ENCODE data around the gene ALOX5AP.

Gene ALOX5AP

GRCh38 chr13:30715837-30716236, 19.5 kb upstream of the ALOX5AP start:
- no peaks in the 10 kb centered on the region for H3K36me3 ChIP-seq (ENCODE audit: control insufficient read depth, insufficient read depth, low read length)
- no peak for DNase-seq (ENCODE audit: extremely low read depth, insufficient read length)
- no peak overlapping the region for H3K4me3 ChIP-seq (replicated peaks; ENCODE audit: low read depth, low read length)
- no peaks in the 10 kb centered on the region for H3K27me3 ChIP-seq (replicated peaks; ENCODE audit: control insufficient read depth, insufficient read depth, low read length)
- no peak for TF ChIP-seq CTCF (IDR thresholded peaks at IDR 0.05; ENCODE audit: insufficient read depth, low read length, poor library complexity, severe bottlenecking)

DNA sequence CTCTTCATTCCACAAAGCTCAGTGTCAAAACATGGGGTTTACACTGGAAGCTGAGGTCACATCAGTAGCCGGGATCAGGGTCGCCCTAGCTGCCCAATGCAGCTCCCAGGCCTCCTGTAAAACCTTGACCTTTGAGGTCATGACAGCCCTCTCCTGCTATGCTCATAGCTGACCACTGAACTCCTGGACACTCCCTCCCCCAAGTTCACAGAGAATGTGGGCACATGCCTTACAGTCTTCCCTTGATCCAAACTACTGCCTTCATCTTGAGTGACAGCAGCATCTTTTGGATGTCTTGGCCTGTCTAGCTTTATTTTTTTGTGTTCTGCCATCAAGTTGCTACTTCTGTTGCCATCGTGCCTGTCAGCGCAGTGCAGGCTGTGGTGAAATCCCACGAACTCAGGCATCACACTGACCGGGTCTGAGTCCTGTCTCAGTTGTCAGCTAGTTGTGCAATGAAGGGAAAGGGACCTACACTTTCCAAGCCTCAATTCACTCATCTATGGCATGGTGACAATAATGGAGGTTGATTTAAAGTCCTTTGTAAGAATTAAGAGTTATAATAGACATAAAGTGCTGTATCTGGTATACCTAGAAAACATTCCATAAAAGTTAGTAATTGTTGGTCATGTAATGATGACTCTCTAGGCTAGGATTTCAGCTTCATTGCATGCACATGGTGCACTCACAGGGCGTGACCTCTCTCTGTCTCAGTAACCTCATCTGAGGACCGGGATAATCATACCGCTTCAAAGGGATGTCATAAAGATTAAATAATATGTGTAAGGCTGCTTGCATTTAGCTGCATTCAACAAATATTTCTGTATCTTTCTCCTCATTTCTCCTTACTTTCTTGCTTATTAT, 16.4 kb upstream of the ALOX5AP start:
- H3K4me3 ChIP-seq (replicated peaks; ENCODE audit: low read depth, low read length): no peak overlapping the region
- no peaks in the 10 kb centered on the region for H3K27me3 ChIP-seq (replicated peaks; ENCODE audit: control insufficient read depth, insufficient read depth, low read length)
- H3K36me3 ChIP-seq (ENCODE audit: control insufficient read depth, insufficient read depth, low read length): no peaks in the 10 kb centered on the region
- no peak for DNase-seq (ENCODE audit: extremely low read depth, insufficient read length)
- no peak for TF ChIP-seq CTCF (IDR thresholded peaks at IDR 0.05; ENCODE audit: insufficient read depth, low read length, poor library complexity, severe bottlenecking)

DNA sequence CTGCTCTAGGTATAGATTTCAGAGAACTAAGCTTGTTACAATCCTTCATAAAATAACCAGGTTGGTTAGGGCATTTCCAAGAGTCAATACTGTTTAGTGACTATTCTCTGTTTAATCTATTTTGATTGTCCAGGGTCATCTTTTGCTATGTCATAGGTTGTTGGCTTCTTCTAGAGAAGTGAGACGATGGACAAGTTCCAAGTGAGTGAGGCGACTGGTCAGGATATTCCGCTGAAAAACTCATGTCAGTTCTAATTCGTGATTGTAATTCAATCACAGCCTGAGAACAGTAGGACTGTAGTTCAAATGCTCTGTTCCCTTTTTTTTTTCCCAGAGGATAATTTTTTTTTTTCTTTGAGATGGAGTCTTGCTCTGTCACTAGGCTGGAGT, 15.8 kb upstream of the ALOX5AP start:
- Histone ChIP-seq H3K4me3 (replicated peaks; ENCODE audit: low read depth, low read length) (no peak overlapping the region), H3K36me3 (ENCODE audit: control insufficient read depth, insufficient read depth, low read length) (no peaks in the 10 kb centered on the region), H3K27me3 (replicated peaks; ENCODE audit: control insufficient read depth, insufficient read depth, low read length) (no peaks in the 10 kb centered on the region)
- DNase-seq (ENCODE audit: extremely low read depth, insufficient read length): no peak
- no peak for TF ChIP-seq CTCF (IDR thresholded peaks at IDR 0.05; ENCODE audit: insufficient read depth, low read length, poor library complexity, severe bottlenecking)

DNA sequence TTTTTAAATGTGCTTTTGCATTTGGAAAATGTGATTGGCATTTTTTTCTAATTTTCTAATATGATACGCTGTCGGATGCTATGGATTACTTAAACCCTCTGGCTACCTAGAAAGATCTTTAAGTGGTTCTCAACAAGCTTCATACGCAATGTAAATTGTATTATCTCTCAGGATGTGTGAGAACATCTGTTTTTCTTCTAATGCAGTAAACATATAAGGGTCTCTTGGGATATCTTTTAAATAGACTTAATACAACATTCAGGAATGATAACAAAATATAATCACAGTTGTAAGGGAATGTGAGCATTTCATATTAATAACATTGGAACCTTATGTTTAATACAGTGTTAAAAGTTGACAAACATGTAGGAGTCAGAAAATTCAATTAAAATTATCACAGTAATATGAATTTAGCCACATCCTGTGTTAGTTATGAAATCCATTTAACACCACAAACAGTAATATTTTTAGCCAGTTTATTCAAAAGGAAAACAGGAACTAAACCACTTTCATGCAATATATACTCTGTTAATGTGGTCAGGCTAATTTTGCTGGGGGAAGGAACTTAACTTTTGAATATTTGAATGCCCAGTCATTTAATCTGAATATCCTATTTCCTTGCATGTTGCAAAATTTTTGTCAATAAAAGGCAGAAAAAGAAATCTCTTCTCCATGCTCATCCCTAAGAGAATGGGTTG, 15.0 kb upstream of the ALOX5AP start:
- Histone ChIP-seq H3K36me3 (ENCODE audit: control insufficient read depth, insufficient read depth, low read length) (no peaks in the 10 kb centered on the region), H3K27me3 (replicated peaks; ENCODE audit: control insufficient read depth, insufficient read depth, low read length) (no peaks in the 10 kb centered on the region), H3K4me3 (replicated peaks; ENCODE audit: low read depth, low read length) (no peak overlapping the region)
- DNase-seq (ENCODE audit: extremely low read depth, insufficient read length): peak; percentile 61
- no peak for TF ChIP-seq CTCF (IDR thresholded peaks at IDR 0.05; ENCODE audit: insufficient read depth, low read length, poor library complexity, severe bottlenecking)

DNA sequence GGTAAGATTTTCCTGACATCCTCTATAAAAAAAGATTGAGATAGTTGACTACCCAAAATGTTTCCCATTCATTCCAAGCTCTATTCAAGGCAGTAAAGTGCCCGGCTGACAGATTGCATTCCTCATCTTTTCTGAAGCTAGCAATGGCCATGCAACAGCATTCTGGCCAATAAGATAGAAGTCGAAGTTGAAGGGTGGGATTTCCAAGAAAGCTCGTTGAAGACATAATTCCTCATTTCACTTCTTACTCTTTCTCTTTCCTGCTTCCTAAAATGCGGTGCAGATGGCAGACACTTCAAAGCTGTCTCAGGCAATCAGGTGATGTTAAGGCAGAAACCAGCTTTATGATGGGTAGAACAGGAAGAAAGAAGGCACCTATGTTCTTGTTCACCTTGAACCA, 13.4 kb upstream of the ALOX5AP start:
- H3K27me3 ChIP-seq (replicated peaks; ENCODE audit: control insufficient read depth, insufficient read depth, low read length): no peaks in the 10 kb centered on the region
- no peak for TF ChIP-seq CTCF (IDR thresholded peaks at IDR 0.05; ENCODE audit: insufficient read depth, low read length, poor library complexity, severe bottlenecking)
- no peak overlapping the region for H3K4me3 ChIP-seq (replicated peaks; ENCODE audit: low read depth, low read length)
- no peaks in the 10 kb centered on the region for H3K36me3 ChIP-seq (ENCODE audit: control insufficient read depth, insufficient read depth, low read length)
- no peak for DNase-seq (ENCODE audit: extremely low read depth, insufficient read length)
